ENCODE data around the gene DOCK3.
"Not testable (repeated sequence)": the region's sequence is repeated elsewhere in the genome, so short reads cannot be mapped to it uniquely, and the experiment has no call there.

The DOCK3 gene

GRCh38 chr3:50994537-50994936, 319.8 kb downstream of the DOCK3 start:
- no peak for DNase-seq

GRCh38 chr3:50995085-50995824, 320.5 kb downstream of the DOCK3 start:
- DNase-seq: no peak

- no peak for DNase-seq
Observed at GRCh38 chr3:51002495-51002894, 327.8 kb downstream of the DOCK3 start.

GRCh38 chr3:51004235-51004634, 329.5 kb downstream of the DOCK3 start:
- DNase-seq: no peak

- no peak for DNase-seq
Observed at GRCh38 chr3:51024121-51024520, 349.4 kb downstream of the DOCK3 start.

GRCh38 chr3:51024765-51025632, 350.3 kb downstream of the DOCK3 start:
- DNase-seq: no peak

GRCh38 chr3:51031666-51032065, 356.9 kb downstream of the DOCK3 start:
- DNase-seq: no peak

GRCh38 chr3:51035630-51036029, 360.9 kb downstream of the DOCK3 start:
- DNase-seq: no peak

GRCh38 chr3:51044982-51045381, 370.3 kb downstream of the DOCK3 start:
- DNase-seq: no peak

GRCh38 chr3:51052562-51052961, 377.8 kb downstream of the DOCK3 start:
- DNase-seq: no peak

GRCh38 chr3:51057121-51057520, 382.4 kb downstream of the DOCK3 start:
- no peak for DNase-seq

GRCh38 chr3:51063053-51063452, 388.3 kb downstream of the DOCK3 start:
- DNase-seq: no peak

GRCh38 chr3:51075221-51075775, 400.6 kb downstream of the DOCK3 start:
- DNase-seq: no peak

GRCh38 chr3:51082363-51082762, 407.6 kb downstream of the DOCK3 start:
- no peak for DNase-seq

GRCh38 chr3:51083490-51083889, 408.8 kb downstream of the DOCK3 start:
- DNase-seq: no peak

GRCh38 chr3:51092141-51092540, 417.4 kb downstream of the DOCK3 start:
- not testable (repeated sequence) for DNase-seq

- not testable (repeated sequence) for DNase-seq
Observed at GRCh38 chr3:51094838-51095237, 420.1 kb downstream of the DOCK3 start.

- DNase-seq: no peak
Observed at GRCh38 chr3:51099794-51100535, 425.2 kb downstream of the DOCK3 start.

- DNase-seq: no peak
Observed at GRCh38 chr3:51100536-51100851, 425.8 kb downstream of the DOCK3 start.

- DNase-seq: no peak
Observed at GRCh38 chr3:51102396-51102795, 427.7 kb downstream of the DOCK3 start.

- DNase-seq: no peak
Observed at GRCh38 chr3:51106242-51106876, 431.6 kb downstream of the DOCK3 start.

- DNase-seq: no peak
Observed at GRCh38 chr3:51110586-51110985, 435.9 kb downstream of the DOCK3 start.

GRCh38 chr3:51122944-51123343, 448.2 kb downstream of the DOCK3 start:
- no peak for DNase-seq
